Osteocyte (in vitro differentiated cells): ENCODE data around the gene GREM1. TPM values are rescaled to one million over a fixed set of nuclear protein-coding genes. Genes with fewer than 3 reads are reported as not detected.

ENCODE experiments used
- DNase-seq: peaks from one replicate; pipeline ENCODE4 v3.0.0; 2021; ENCODE audit warnings: mixed read lengths; ENCODE audit not compliant: unreplicated experiment; ENCODE audit errors: extremely low spot score
- H3K27ac Mint-ChIP-seq: one replicate; pipeline ENCODE4 v1.8.0; 2021; ENCODE audit warnings: mild to moderate bottlenecking, mixed read lengths; ENCODE audit not compliant: unreplicated experiment
- H3K27me3 Mint-ChIP-seq: one replicate; pipeline ENCODE4 v1.8.0; 2021; ENCODE audit warnings: mixed read lengths; ENCODE audit not compliant: unreplicated experiment
- H3K36me3 Mint-ChIP-seq: one replicate; pipeline ENCODE4 v1.8.0; 2021; ENCODE audit warnings: mixed read lengths; ENCODE audit not compliant: unreplicated experiment
- H3K4me1 Mint-ChIP-seq: one replicate; pipeline ENCODE4 v1.8.0; 2021; ENCODE audit warnings: mixed read lengths; ENCODE audit not compliant: unreplicated experiment
- H3K4me3 Mint-ChIP-seq: one replicate; pipeline ENCODE4 v1.8.0; 2021; ENCODE audit warnings: mild to moderate bottlenecking, moderate library complexity, mixed read lengths; ENCODE audit not compliant: unreplicated experiment
- H3K9me3 Mint-ChIP-seq: one replicate; pipeline ENCODE4 v1.8.0; 2021; ENCODE audit warnings: mixed read lengths; ENCODE audit not compliant: unreplicated experiment
- CTCF ChIP-seq: fragments of 200-600 bp; sonication (generic); IDR thresholded peaks from 2 replicates; pipeline ENCODE4 v1.5.0; 2021; ENCODE audit warnings: antibody characterized with exemption, mild to moderate bottlenecking, moderate library complexity
- total RNA-seq: library from RNA; stranded (reverse); gene quantifications from 2 replicates; pipeline ENCODE4 v1.2.1, GENCODE V29; 2021

Gene GREM1
- total RNA-seq, 1 donor from 2014 or later = 252 TPM

DNA sequence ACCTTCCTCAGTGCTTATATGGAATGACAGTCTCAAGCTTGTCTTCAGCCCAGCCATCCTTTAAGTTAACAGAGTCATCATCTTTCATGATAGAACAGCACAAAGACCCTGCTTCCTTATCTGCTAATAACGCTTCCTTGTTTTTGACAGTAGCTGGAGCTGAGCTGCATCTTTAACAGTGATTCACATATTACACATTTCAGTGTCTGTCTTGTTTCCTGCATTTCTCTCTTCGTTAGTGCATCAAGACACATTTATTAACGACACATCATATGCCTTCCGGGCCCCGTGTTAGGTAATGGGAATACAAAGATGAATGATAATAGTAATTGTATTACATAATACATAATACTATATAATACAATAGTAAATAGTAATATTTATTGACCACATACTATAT is 30.2 kb upstream of the GREM1 start:
- no peak for TF ChIP-seq CTCF
- Mint-ChIP-seq H3K4me3 (no peak overlapping the region), H3K36me3 (no peaks in the 10 kb centered on the region), H3K27me3 (no peaks in the 10 kb centered on the region), H3K4me1 (peaks cover 25% of the 10 kb centered on the region), H3K9me3 (no peaks in the 10 kb centered on the region), H3K27ac (no peak overlapping the region)
- no peak for DNase-seq

DNA sequence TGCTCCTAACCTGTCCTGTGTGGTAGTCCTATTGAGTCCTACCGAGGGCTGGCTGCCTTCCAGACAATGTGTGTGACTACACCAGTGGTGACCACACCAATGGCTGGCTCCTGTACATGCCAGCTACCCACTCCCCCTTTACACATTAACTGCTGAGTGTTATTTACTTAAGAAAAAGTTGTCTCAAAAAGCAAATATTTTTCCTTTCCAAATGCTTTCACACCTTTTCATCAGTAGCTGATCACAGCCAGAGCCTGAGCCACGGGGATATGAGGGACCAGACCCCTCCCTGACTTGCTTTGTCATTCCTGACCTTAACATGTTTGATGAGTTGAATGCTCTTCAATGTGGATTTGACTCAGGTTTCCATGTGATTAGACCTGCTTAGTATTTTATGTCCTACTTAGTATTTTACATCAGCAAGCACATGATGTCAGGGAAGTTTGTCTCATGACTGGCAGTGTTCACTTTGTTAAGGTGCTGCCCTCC is 29.6 kb upstream of the GREM1 start:
- no peak for TF ChIP-seq CTCF
- H3K9me3 Mint-ChIP-seq = no peaks in the 10 kb centered on the region
- no peak overlapping the region for H3K27ac Mint-ChIP-seq
- H3K27me3 Mint-ChIP-seq = no peaks in the 10 kb centered on the region
- DNase-seq = no peak
- no peaks in the 10 kb centered on the region for H3K36me3 Mint-ChIP-seq
- H3K4me1 Mint-ChIP-seq = peaks cover 18% of the 10 kb centered on the region
- no peak overlapping the region for H3K4me3 Mint-ChIP-seq

- Mint-ChIP-seq H3K4me3 (no peak overlapping the region), H3K27ac (no peak overlapping the region)
These were observed 26.7 kb upstream of the GREM1 start for GRCh38 chr15:32690941-32691688.

GRCh38 chr15:32691689-32692038 is 26.1 kb upstream of the GREM1 start:
- no peak for DNase-seq

More at GRCh38 chr15:32690941-32691688, 26.7 kb upstream of the GREM1 start:
- no peaks in the 10 kb centered on the region for H3K27me3 Mint-ChIP-seq
- no peaks in the 10 kb centered on the region for H3K36me3 Mint-ChIP-seq
- H3K9me3 Mint-ChIP-seq = no peaks in the 10 kb centered on the region
- no peak for DNase-seq
- H3K4me1 Mint-ChIP-seq = peaks cover 8% of the 10 kb centered on the region
- no peak for TF ChIP-seq CTCF

More at GRCh38 chr15:32691689-32692038, 26.1 kb upstream of the GREM1 start:
- no peak overlapping the region for H3K4me3 Mint-ChIP-seq
- no peaks in the 10 kb centered on the region for H3K36me3 Mint-ChIP-seq
- H3K27ac Mint-ChIP-seq = no peak overlapping the region
- H3K9me3 Mint-ChIP-seq = no peaks in the 10 kb centered on the region
- peaks cover 8% of the 10 kb centered on the region for H3K4me1 Mint-ChIP-seq
- no peak for TF ChIP-seq CTCF
- H3K27me3 Mint-ChIP-seq = no peaks in the 10 kb centered on the region
